Measurements from ENCODE around the gene TLCD1.
A peak's percentile ranks its signal among the peaks of the same experiment; 100 is the strongest.
"Not testable (repeated sequence)": the region's sequence is repeated elsewhere in the genome, so short reads cannot be mapped to it uniquely, and the experiment has no call there.

Gene TLCD1

GRCh38 chr17:28726627-28727491 is 826 bp upstream of the TLCD1 start:
- Histone ChIP-seq H4K20me1 (peaks cover 32 to 41% (median 40%) of the 10 kb centered on the region in 11 experiments), H3K36me3 (peaks cover 29 to 32% (median 31%) of the 10 kb centered on the region in 11 experiments), H3K9me3 (replicated peaks in 1 of 11) (no peaks in the 10 kb centered on the region), H3K4me2 (peak overlapping the region; percentile 85 to 100 (median 100)), H3K27me3 (no peaks in the 10 kb centered on the region), H3K9ac (peak overlapping the region; percentile 75 to 99 (median 96)), H3K4me3 (peak overlapping the region; percentile 63 to 87 (median 78)), H3K4me1 (peaks cover 63 to 73% (median 68%) of the 10 kb centered on the region in 10 experiments), H3K27ac (peak overlapping the region in 10 of 11 experiments; percentile 46 to 90 (median 83); a peak in 20 of 22 replicates)
- no peak for TF ChIP-seq Cebpa-rat (IDR thresholded peaks at IDR 0.05)

DNA sequence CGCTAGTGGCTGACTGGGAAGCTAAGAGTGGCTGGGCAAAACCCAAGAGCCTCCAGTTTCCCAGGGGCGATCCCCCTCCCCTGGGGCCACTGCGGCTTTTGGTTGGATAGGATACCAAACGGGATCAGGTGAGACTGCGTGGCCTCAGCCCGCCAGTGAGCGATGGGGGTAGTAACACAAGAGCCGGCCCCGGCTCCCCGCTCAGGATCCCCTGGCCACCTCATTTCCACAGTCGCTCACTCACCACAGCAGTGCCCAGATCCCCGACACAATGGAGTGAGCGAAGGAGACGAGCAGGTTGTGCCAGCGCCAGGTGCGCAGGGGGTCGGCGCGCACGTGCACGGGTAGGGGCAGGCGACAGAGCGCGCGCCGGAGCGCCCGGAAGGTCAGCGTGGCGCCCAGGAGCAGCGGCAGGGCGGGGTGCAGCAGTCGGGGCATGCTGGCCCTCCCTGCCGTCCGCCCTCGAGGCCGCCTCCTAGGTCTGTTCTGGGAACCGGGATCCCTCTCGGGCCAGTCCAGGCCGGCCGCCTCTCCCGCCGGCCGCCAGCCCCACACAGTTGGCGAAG is 290 bp downstream of the TLCD1 start:
- Histone ChIP-seq H3K27ac (peak overlapping the region; percentile 7 to 86 (median 83); a peak in 21 of 22 replicates), H3K9ac (peak overlapping the region; percentile 71 to 99 (median 96)), H3K4me2 (peak overlapping the region; percentile 90 to 100 (median 100)), H4K20me1 (peaks cover 43 to 52% (median 51%) of the 10 kb centered on the region in 11 experiments), H3K27me3 (no peaks in the 10 kb centered on the region), H3K9me3 (replicated peaks in 1 of 11) (no peaks in the 10 kb centered on the region), H3K4me3 (peak overlapping the region; percentile 63 to 87 (median 78)), H3K36me3 (peaks cover 40 to 44% (median 42%) of the 10 kb centered on the region in 11 experiments), H3K4me1 (peaks cover 72 to 78% (median 76%) of the 10 kb centered on the region in 10 experiments)
- no peak for TF ChIP-seq Cebpa-rat (IDR thresholded peaks at IDR 0.05)

DNA sequence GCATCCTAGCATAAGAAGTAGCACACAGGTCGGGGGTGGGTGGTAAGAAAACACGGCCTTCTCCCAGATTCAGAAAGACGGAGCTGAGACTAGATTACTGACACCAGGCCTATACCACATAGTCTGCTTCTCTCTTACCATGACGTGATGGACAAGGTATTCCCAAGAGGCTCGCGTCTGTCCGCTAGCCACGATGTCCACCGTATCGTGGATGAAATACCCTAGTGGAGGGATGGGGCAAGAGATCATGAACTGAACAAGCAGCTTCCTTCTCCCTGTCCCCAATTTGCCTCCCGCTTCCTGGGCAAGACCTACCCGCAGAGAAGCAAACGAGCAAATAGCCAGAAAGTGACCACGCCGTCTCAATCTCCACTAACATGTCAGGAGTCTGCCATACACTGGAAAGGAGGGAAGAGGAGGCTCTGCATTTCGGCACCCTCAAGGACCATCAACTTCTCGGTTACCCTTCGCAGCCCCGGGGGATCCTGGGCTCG is 820 bp downstream of the TLCD1 start:
- Histone ChIP-seq H3K4me1 (peaks cover 68 to 76% (median 73%) of the 10 kb centered on the region in 10 experiments), H3K4me2 (peak overlapping the region; percentile 90 to 100 (median 100)), H3K36me3 (peaks cover 41 to 48% (median 45%) of the 10 kb centered on the region in 11 experiments), H3K9me3 (replicated peaks in 1 of 11) (no peaks in the 10 kb centered on the region), H3K4me3 (peak overlapping the region; percentile 63 to 87 (median 78)), H3K9ac (peak overlapping the region; percentile 71 to 99 (median 96)), H4K20me1 (peaks cover 43 to 57% (median 53%) of the 10 kb centered on the region in 11 experiments), H3K27me3 (no peaks in the 10 kb centered on the region), H3K27ac (peak overlapping the region; percentile 7 to 86 (median 83); a peak in 21 of 22 replicates)
- no peak for TF ChIP-seq Cebpa-rat (IDR thresholded peaks at IDR 0.05)

- peak overlapping the region; percentile 90 to 100 (median 100) for H3K4me2 ChIP-seq
- peak overlapping the region in 10 of 11 experiments; percentile 49 to 86 (median 83); a peak in 16 of 22 replicates for H3K27ac ChIP-seq
- no peaks in the 10 kb centered on the region for H3K9me3 ChIP-seq (replicated peaks in 1 of 11)
- H3K4me3 ChIP-seq, result peak overlapping the region; percentile 63 to 87 (median 78); a peak in 16 of 20 replicates
- H4K20me1 ChIP-seq, result peaks cover 43 to 59% (median 54%) of the 10 kb centered on the region in 11 experiments
- H3K27me3 ChIP-seq, result no peaks in the 10 kb centered on the region
- peak overlapping the region in 10 of 11 experiments; percentile 83 to 99 (median 96); a peak in 20 of 22 replicates for H3K9ac ChIP-seq
- H3K4me1 ChIP-seq, result peaks cover 62 to 70% (median 67%) of the 10 kb centered on the region in 10 experiments
- H3K36me3 ChIP-seq, result peaks cover 41 to 48% (median 45%) of the 10 kb centered on the region in 11 experiments
- TF ChIP-seq Cebpa-rat (IDR thresholded peaks at IDR 0.05), result no peak
Measured at GRCh38 chr17:28724500-28725165, 1.4 kb downstream of the TLCD1 start.

- peak overlapping the region; percentile 83 to 99 (median 96); a peak in 18 of 22 replicates for H3K9ac ChIP-seq
- not testable (repeated sequence) for H3K27me3 ChIP-seq; H3K9me3 ChIP-seq (replicated peaks in 1 of 11)
- peak overlapping the region; percentile 90 to 100 (median 100) for H3K4me2 ChIP-seq
- peaks cover 60 to 67% (median 64%) of the 10 kb centered on the region in 10 experiments for H3K4me1 ChIP-seq
- H3K4me3 ChIP-seq, result peak overlapping the region in 8 of 10 experiments; percentile 8 to 97 (median 88); a peak in 11 of 20 replicates
- H4K20me1 ChIP-seq, result peaks cover 43 to 59% (median 54%) of the 10 kb centered on the region in 11 experiments
- H3K36me3 ChIP-seq, result peaks cover 41 to 48% (median 45%) of the 10 kb centered on the region in 11 experiments
- peak overlapping the region in 4 of 11 experiments; percentile 8 to 86 (median 83); a peak in 6 of 22 replicates for H3K27ac ChIP-seq
Measured at GRCh38 chr17:28723836-28724499, 2.1 kb downstream of the TLCD1 start.

GRCh38 chr17:28723159-28723835 is 2.7 kb downstream of the TLCD1 start:
- peaks cover 43 to 59% (median 54%) of the 10 kb centered on the region in 11 experiments for H4K20me1 ChIP-seq
- H3K27me3 ChIP-seq, result no peaks in the 10 kb centered on the region
- H3K36me3 ChIP-seq, result peaks cover 41 to 48% (median 45%) of the 10 kb centered on the region in 11 experiments
- no peaks in the 10 kb centered on the region for H3K9me3 ChIP-seq (replicated peaks in 1 of 11)
- no peak for TF ChIP-seq Cebpa-rat (IDR thresholded peaks at IDR 0.05)
- peak overlapping the region in 8 of 10 experiments; percentile 83 to 97 (median 92); a peak in 17 of 20 replicates for H3K4me3 ChIP-seq
- H3K9ac ChIP-seq, result peak overlapping the region; percentile 83 to 99 (median 96)
- peak overlapping the region in 9 of 11 experiments; percentile 25 to 99 (median 97); a peak in 10 of 22 replicates for H3K27ac ChIP-seq
- H3K4me1 ChIP-seq, result peaks cover 67 to 72% (median 70%) of the 10 kb centered on the region in 10 experiments
- H3K4me2 ChIP-seq, result peak overlapping the region; percentile 90 to 100 (median 100)

DNA sequence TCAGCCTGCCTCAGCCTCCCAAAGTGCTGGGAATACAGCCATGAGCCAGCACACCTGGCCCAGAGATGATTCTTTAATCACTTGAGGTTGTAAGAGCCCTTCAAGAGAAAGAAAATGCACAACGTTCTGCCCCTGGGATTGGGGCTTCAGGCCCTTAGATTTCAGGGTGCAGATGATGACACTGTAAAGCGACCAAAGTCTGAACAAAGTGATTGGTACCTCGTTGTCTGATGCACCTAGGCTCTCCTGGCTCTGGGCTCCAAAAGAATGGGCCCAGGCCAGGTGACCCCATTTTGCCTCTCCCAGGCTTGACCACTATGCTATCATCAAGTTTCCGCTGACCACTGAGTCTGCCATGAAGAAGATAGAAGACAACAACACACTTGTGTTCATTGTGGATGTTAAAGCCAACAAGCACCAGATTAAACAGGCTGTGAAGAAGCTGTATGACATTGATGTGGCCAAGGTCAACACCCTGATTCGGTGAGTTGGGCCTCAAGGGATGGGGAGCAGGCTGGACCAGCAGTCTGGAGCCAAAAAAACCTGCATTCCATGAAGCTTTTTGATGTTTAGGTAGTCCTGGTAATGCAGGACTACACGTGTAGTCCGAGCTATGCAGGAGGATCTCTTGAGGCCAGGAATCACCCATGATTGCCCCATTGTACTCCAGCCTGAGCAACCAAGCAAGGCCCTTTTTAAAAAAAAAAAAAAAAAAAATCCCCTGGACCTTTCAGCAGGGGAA is 3.4 kb downstream of the TLCD1 start:
- Histone ChIP-seq H3K27ac (peak overlapping the region in 9 of 11 experiments; percentile 25 to 99 (median 97); a peak in 15 of 22 replicates), H3K4me2 (peak overlapping the region; percentile 90 to 100 (median 100)), H3K4me3 (peak overlapping the region; percentile 71 to 97 (median 86); a peak in 19 of 20 replicates), H3K27me3 (no peaks in the 10 kb centered on the region), H3K9me3 (replicated peaks in 1 of 11) (no peaks in the 10 kb centered on the region), H4K20me1 (peaks cover 43 to 59% (median 54%) of the 10 kb centered on the region in 11 experiments), H3K9ac (peak overlapping the region; percentile 83 to 99 (median 96)), H3K4me1 (peaks cover 63 to 67% (median 65%) of the 10 kb centered on the region in 10 experiments), H3K36me3 (peaks cover 41 to 48% (median 45%) of the 10 kb centered on the region in 11 experiments)
- no peak for TF ChIP-seq Cebpa-rat (IDR thresholded peaks at IDR 0.05)

GRCh38 chr17:28720997-28721329 is 5.1 kb downstream of the TLCD1 start:
- Histone ChIP-seq H3K4me3 (peak overlapping the region; percentile 71 to 97 (median 86)), H3K4me2 (peak overlapping the region; percentile 90 to 100 (median 100)), H3K36me3 (peaks cover 41 to 50% (median 47%) of the 10 kb centered on the region in 11 experiments), H4K20me1 (peaks cover 44 to 69% (median 62%) of the 10 kb centered on the region in 11 experiments), H3K4me1 (peaks cover 66 to 72% (median 70%) of the 10 kb centered on the region in 10 experiments), H3K27ac (peak overlapping the region; percentile 86 to 99 (median 96); a peak in 21 of 22 replicates), H3K9ac (peak overlapping the region; percentile 83 to 99 (median 96))
- H3K27me3 ChIP-seq; H3K9me3 ChIP-seq (replicated peaks in 1 of 11): not testable (repeated sequence)

Data from BLaER1 treated with 17β-estradiol and CSF1 and Interleukin-3, amounts not matched to agents 10 nM and 100 nM (cell line).